ENCODE results near the gene TOMM40. TPM values are rescaled to one million over a fixed set of nuclear protein-coding genes. Genes with fewer than 3 reads are reported as not detected.
A peak's percentile ranks its signal among the peaks of the same experiment; 100 is the strongest.
"Not testable (repeated sequence)": the region's sequence is repeated elsewhere in the genome, so short reads cannot be mapped to it uniquely, and the experiment has no call there.

The TOMM40 gene
- total and polyA plus RNA-seq, 2 experiments from 2014 or later, result 67.9 to 83.1 TPM

DNA sequence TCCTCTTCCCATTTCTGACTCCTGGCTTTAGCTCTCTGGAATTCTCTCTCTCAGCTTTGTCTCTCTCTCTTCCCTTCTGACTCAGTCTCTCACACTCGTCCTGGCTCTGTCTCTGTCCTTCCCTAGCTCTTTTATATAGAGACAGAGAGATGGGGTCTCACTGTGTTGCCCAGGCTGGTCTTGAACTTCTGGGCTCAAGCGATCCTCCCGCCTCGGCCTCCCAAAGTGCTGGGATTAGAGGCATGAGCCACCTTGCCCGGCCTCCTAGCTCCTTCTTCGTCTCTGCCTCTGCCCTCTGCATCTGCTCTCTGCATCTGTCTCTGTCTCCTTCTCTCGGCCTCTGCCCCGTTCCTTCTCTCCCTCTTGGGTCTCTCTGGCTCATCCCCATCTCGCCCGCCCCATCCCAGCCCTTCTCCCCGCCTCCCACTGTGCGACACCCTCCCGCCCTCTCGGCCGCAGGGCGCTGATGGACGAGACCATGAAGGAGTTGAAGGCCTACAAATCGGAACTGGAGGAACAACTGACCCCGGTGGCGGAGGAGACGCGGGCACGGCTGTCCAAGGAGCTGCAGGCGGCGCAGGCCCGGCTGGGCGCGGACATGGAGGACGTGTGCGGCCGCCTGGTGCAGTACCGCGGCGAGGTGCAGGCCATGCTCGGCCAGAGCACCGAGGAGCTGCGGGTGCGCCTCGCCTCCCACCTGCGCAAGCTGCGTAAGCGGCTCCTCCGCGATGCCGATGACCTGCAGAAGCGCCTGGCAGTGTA lies 17.2 kb downstream of the TOMM40 start:
- WGBS (ENCODE audit: low lambda C conversion rate, missing lambda C conversion rate), result 98% methylated on average over 44 of the region's 46 CpGs

DNA sequence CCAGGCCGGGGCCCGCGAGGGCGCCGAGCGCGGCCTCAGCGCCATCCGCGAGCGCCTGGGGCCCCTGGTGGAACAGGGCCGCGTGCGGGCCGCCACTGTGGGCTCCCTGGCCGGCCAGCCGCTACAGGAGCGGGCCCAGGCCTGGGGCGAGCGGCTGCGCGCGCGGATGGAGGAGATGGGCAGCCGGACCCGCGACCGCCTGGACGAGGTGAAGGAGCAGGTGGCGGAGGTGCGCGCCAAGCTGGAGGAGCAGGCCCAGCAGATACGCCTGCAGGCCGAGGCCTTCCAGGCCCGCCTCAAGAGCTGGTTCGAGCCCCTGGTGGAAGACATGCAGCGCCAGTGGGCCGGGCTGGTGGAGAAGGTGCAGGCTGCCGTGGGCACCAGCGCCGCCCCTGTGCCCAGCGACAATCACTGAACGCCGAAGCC lies 17.8 kb downstream of the TOMM40 start:
- H3K9me2 ChIP-seq (replicated peaks; ENCODE audit: insufficient read depth), result no peaks in the 10 kb centered on the region
- DNase-seq (ENCODE audit: low spot score), result no peak
- no peak overlapping the region for H3K4me2 ChIP-seq
- TF ChIP-seq EZH2phosphoT487 (IDR thresholded peaks at IDR 0.05; ENCODE audit: low read depth, severe bottlenecking, unreplicated experiment) (no peak), EZH2 (IDR thresholded peaks at IDR 0.05; ENCODE audit: borderline replicate concordance) (no peak)
- TF ChIP-seq, protein P1, sequence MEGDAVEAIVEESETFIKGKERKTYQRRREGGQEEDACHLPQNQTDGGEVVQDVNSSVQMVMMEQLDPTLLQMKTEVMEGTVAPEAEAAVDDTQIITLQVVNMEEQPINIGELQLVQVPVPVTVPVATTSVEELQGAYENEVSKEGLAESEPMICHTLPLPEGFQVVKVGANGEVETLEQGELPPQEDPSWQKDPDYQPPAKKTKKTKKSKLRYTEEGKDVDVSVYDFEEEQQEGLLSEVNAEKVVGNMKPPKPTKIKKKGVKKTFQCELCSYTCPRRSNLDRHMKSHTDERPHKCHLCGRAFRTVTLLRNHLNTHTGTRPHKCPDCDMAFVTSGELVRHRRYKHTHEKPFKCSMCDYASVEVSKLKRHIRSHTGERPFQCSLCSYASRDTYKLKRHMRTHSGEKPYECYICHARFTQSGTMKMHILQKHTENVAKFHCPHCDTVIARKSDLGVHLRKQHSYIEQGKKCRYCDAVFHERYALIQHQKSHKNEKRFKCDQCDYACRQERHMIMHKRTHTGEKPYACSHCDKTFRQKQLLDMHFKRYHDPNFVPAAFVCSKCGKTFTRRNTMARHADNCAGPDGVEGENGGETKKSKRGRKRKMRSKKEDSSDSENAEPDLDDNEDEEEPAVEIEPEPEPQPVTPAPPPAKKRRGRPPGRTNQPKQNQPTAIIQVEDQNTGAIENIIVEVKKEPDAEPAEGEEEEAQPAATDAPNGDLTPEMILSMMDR (IDR thresholded peaks at IDR 0.05; ENCODE audit: poor library complexity), result no peak
- peaks cover 3% of the 10 kb centered on the region for H3K79me2 ChIP-seq
- peaks cover 36% of the 10 kb centered on the region for H3K4me1 ChIP-seq (ENCODE audit: insufficient read depth)
- no peaks in the 10 kb centered on the region for H3K9me3 ChIP-seq (ENCODE audit: low read depth)
- no peaks in the 10 kb centered on the region for H3K36me3 ChIP-seq (replicated peaks; ENCODE audit: insufficient read depth, low read depth)
- no peak overlapping the region for H3K27ac ChIP-seq
- peaks cover 6% of the 10 kb centered on the region for H4K20me1 ChIP-seq (ENCODE audit: insufficient read depth, poor library complexity, severe bottlenecking)
- no peaks in the 10 kb centered on the region for H3K27me3 ChIP-seq
- WGBS (ENCODE audit: low lambda C conversion rate, missing lambda C conversion rate), result 97% methylated on average over 40 of the region's 44 CpGs
- no peak overlapping the region for H3K4me3 ChIP-seq
- H2AFZ ChIP-seq, result no peak overlapping the region

More for the DNA sequence above, 17.2 kb downstream of the TOMM40 start:
- Histone ChIP-seq H3K36me3 (replicated peaks; ENCODE audit: insufficient read depth, low read depth) (no peaks in the 10 kb centered on the region), H3K4me2 (peak overlapping the region; percentile 91), H3K79me2 (peaks cover 3% of the 10 kb centered on the region), H3K4me3 (no peak overlapping the region), H3K27ac (no peak overlapping the region), H3K4me1 (ENCODE audit: insufficient read depth) (peaks cover 38% of the 10 kb centered on the region), H3K9me2 (replicated peaks; ENCODE audit: insufficient read depth) (no peaks in the 10 kb centered on the region), H2AFZ (no peak overlapping the region), H3K9me3 (ENCODE audit: low read depth) (no peaks in the 10 kb centered on the region), H4K20me1 (ENCODE audit: insufficient read depth, poor library complexity, severe bottlenecking) (peaks cover 6% of the 10 kb centered on the region), H3K27me3 (no peaks in the 10 kb centered on the region)
- no peak for DNase-seq (ENCODE audit: low spot score)
- TF ChIP-seq EZH2 (IDR thresholded peaks at IDR 0.05; ENCODE audit: borderline replicate concordance), result no peak

DNA sequence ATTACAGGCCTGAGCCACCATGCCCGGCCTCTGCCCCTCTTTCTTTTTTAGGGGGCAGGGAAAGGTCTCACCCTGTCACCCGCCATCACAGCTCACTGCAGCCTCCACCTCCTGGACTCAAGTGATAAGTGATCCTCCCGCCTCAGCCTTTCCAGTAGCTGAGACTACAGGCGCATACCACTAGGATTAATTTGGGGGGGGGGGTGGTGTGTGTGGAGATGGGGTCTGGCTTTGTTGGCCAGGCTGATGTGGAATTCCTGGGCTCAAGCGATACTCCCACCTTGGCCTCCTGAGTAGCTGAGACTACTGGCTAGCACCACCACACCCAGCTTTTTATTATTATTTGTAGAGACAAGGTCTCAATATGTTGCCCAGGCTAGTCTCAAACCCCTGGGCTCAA lies 18.7 kb downstream of the TOMM40 start:
- peaks cover 35% of the 10 kb centered on the region for H3K4me1 ChIP-seq (ENCODE audit: insufficient read depth)
- peaks cover 3% of the 10 kb centered on the region for H3K79me2 ChIP-seq
- H3K4me2 ChIP-seq, result no peak overlapping the region
- H3K36me3 ChIP-seq (replicated peaks; ENCODE audit: insufficient read depth, low read depth), result no peaks in the 10 kb centered on the region
- no peaks in the 10 kb centered on the region for H3K9me3 ChIP-seq (ENCODE audit: low read depth)
- no peak for DNase-seq (ENCODE audit: low spot score)
- H3K4me3 ChIP-seq, result no peak overlapping the region
- H3K27ac ChIP-seq, result peak overlapping the region; percentile 37
- H3K27me3 ChIP-seq, result no peaks in the 10 kb centered on the region
- peaks cover 6% of the 10 kb centered on the region for H4K20me1 ChIP-seq (ENCODE audit: insufficient read depth, poor library complexity, severe bottlenecking)
- TF ChIP-seq EZH2 (IDR thresholded peaks at IDR 0.05; ENCODE audit: borderline replicate concordance) (no peak), EZH2phosphoT487 (IDR thresholded peaks at IDR 0.05; ENCODE audit: low read depth, severe bottlenecking, unreplicated experiment) (no peak)
- TF ChIP-seq, protein P1 (IDR thresholded peaks at IDR 0.05; ENCODE audit: poor library complexity), result no peak
- no peaks in the 10 kb centered on the region for H3K9me2 ChIP-seq (replicated peaks; ENCODE audit: insufficient read depth)
- 85% methylated on average over 5 of the region's 5 CpGs for WGBS (ENCODE audit: low lambda C conversion rate, missing lambda C conversion rate)
- no peak overlapping the region for H2AFZ ChIP-seq

DNA sequence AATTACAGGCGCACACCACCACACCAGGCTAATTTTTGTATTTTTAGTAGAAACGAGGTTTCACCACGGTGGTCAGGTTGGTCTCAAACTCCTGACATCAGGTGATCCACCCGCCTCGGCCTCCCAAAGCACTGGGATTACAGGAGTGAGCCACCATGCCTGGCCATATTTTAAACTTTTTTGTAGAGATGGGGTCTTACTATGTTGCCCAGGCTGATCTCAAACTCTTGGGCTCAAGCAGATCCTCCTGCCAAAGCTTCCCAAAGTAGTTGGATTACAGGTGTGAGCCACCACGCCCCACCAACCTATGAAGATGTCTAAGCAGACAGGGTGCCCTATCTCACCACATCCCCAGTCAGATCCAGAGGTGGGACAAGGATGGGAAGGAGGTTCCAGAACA lies 20.8 kb downstream of the TOMM40 start:
- H3K4me3 ChIP-seq; H3K27ac ChIP-seq; H3K79me2 ChIP-seq; H3K36me3 ChIP-seq (replicated peaks; ENCODE audit: insufficient read depth, low read depth); H3K27me3 ChIP-seq; DNase-seq (ENCODE audit: low spot score); H3K9me3 ChIP-seq (ENCODE audit: low read depth); H3K4me2 ChIP-seq; H4K20me1 ChIP-seq (ENCODE audit: insufficient read depth, poor library complexity, severe bottlenecking); H3K9me2 ChIP-seq (replicated peaks; ENCODE audit: insufficient read depth); H2AFZ ChIP-seq: not testable (repeated sequence)
- 93% methylated on average over 6 of the region's 6 CpGs for WGBS (ENCODE audit: low lambda C conversion rate, missing lambda C conversion rate)
- H3K4me1 ChIP-seq (ENCODE audit: insufficient read depth), result peaks cover 22% of the 10 kb centered on the region

Measured in hepatocyte (in vitro differentiated cells).